Subcutaneous adipose tissue (tissue), 4 donors: Measurements from ENCODE around the gene DUSP22. TPM values are rescaled to one million over a fixed set of nuclear protein-coding genes. Genes with fewer than 3 reads are reported as not detected.

Experiments used
- total RNA-seq, 4 donors: library from RNA; depleted of rRNA; stranded (reverse); fragments of >200 nt; gene quantifications; one replicate each; pipeline ENCODE4 v1.1.0, GENCODE V29; 2016
- TF ChIP-seq, protein P1 (sequence below): fragments of 450-650 bp; IDR thresholded peaks from one replicate; pipeline ENCODE4 v1.5.1; 2016; ENCODE audit warnings: low read depth, mild to moderate bottlenecking, control low read depth, antibody characterized with exemption, moderate library complexity

DUSP22 gene
- total RNA-seq, 4 donors from 2014 or later = 54.0 to 88.9 (median 64.9) TPM

DNA sequence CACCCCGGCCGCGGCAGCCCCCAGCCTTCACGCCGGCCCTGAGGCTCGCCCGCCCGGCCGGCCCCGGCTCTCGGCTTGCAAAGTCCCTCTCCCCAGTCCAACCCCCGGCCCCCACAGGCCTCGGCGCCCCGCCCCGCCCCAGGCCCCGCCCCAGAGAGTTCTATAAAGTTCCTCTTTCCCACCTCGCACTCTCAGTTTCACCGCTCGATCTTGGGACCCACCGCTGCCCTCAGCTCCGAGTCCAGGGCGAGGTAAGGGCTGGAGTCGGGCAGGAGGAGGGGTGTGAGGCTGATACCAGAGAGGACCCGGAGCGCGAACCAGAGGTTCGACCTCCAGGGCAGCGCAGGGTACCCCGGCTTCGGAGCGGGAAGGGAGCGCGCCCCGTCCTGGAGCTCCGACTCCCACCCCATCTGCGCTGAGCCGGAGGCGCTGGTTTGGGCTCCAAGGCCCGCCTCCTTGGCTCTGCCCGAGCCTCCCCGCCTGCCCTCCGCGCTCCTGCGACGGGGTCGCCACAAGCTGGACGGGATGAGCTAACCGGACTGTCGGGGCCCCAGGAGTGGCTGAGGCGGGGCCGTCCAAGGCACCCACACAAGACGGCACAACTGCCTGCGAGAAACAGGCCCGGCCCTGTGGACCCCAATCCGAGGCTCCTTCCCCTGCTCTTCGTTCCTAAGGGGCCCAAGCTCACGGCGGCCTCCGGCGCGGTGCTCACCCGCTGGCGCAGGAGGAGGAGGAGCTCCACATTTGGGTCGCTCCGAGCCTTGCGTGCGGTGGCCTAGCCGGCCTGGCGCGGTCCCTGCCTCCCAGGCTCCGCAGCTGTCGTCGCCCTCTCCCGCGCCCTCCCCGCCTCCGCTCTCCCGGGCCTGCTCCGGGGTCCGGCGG lies 99.5 kb downstream of the DUSP22 start, which contains the start of gene IRF4:
Gene IRF4 (plus strand): TSS at position 194 of the 882 bp plus-strand sequence. CDS start 1,401 bp downstream, outside the sequence.
- TF ChIP-seq, protein P1, sequence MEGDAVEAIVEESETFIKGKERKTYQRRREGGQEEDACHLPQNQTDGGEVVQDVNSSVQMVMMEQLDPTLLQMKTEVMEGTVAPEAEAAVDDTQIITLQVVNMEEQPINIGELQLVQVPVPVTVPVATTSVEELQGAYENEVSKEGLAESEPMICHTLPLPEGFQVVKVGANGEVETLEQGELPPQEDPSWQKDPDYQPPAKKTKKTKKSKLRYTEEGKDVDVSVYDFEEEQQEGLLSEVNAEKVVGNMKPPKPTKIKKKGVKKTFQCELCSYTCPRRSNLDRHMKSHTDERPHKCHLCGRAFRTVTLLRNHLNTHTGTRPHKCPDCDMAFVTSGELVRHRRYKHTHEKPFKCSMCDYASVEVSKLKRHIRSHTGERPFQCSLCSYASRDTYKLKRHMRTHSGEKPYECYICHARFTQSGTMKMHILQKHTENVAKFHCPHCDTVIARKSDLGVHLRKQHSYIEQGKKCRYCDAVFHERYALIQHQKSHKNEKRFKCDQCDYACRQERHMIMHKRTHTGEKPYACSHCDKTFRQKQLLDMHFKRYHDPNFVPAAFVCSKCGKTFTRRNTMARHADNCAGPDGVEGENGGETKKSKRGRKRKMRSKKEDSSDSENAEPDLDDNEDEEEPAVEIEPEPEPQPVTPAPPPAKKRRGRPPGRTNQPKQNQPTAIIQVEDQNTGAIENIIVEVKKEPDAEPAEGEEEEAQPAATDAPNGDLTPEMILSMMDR = no peak

DNA sequence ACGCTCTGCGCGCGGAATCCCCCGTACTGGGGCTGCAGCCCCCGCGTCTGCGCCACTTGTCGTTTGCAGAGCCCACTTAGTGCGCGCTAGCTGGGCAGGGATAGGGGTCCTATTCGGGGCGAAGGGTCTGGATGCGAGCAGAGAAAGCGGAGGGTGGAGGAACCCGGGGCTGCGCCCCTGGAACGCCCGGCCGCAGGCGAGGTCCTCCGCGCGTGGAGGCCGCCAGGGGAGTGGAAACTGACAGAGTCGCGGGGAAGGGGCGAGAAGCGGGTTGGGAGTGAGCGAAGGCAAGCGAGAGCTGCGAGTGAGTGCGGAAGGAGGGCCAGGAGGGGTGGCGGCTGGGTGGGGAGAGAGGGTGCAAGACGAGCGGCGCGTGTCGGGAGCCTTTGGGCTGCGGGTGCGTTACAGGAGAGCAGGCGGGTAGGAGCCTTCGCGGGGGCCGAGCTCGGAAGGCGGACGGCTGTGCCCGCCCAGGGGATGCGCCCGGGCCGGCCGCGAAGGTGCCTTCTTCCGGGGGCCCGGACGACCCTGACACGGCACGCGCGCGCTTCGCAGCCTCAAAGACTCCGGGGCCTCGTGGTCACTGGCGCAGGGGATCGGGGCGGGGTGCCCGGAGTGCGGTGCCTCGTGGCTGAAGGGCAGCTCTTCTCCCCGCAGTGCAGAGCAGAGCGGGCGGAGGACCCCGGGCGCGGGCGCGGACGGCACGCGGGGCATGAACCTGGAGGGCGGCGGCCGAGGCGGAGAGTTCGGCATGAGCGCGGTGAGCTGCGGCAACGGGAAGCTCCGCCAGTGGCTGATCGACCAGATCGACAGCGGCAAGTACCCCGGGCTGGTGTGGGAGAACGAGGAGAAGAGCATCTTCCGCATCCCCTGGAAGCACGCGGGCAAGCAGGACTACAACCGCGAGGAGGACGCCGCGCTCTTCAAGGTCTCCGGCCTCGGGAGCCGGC lies 100.4 kb downstream of the DUSP22 start:
- TF ChIP-seq, protein P1 = no peak

DNA sequence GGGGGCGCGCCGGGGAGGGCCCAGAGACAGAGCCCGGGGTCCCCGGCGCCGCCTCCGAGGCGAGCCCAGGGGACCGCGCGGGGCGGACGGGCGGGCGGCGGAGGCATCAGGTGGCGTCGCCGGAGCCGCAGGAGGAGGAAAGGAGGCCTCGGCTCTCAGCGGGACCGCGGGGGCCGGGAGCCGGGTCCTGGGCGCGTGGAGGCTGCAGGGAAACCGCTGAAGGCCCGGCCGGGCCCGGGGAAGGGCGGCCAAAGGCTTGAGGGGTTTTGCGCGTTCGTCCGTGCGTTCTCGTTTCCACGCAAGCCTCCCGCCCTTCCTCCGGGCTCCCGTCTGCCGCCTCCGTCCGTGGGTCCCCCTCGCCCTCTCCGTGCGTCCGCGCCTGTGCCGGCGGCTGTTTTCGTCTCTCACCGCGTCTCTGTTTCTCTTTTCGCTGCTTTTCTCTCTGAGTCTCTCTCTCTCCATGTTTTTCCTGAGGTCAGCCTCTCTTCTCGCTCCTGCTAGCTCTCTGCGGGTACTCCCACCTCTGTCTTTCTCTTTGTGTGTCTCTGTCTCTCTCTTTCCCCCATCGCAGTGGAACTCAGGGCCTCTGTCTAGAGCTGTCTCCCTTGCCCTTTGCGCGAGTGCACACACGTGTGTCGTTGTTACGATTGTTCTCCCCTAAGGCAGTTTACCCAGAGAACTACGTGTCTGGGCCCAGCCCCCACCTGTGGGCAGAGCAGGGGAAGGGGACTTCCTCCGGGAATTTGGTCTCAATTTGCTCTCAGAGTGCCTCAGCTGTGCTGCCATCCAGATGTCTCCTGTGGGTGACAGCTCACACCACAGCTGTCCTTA lies 101.3 kb downstream of the DUSP22 start:
- TF ChIP-seq, protein P1 = no peak

DNA sequence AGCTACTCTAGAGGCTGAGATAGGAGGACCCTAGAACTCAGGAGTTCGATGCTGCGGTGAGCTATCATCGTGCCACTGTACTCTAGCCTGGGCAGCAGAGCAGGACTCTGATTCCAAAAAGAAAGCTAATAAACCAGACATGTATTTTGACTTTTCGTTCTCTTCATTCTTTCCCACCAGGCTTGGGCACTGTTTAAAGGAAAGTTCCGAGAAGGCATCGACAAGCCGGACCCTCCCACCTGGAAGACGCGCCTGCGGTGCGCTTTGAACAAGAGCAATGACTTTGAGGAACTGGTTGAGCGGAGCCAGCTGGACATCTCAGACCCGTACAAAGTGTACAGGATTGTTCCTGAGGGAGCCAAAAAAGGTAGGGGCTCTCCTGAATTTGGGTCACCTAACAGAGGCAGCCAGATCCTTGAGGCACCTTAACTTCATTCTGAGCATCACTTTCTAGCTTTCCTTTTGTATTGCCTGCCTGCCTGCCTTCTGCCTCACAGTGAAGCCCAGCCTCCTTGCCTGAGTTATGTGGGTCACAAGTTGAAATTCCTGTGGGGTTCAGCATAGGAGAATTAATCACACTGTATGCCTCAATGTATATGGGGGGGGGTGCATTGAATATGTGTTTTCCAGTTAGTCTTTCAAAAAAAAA lies 102.5 kb downstream of the DUSP22 start:
- TF ChIP-seq, protein P1 = no peak

DNA sequence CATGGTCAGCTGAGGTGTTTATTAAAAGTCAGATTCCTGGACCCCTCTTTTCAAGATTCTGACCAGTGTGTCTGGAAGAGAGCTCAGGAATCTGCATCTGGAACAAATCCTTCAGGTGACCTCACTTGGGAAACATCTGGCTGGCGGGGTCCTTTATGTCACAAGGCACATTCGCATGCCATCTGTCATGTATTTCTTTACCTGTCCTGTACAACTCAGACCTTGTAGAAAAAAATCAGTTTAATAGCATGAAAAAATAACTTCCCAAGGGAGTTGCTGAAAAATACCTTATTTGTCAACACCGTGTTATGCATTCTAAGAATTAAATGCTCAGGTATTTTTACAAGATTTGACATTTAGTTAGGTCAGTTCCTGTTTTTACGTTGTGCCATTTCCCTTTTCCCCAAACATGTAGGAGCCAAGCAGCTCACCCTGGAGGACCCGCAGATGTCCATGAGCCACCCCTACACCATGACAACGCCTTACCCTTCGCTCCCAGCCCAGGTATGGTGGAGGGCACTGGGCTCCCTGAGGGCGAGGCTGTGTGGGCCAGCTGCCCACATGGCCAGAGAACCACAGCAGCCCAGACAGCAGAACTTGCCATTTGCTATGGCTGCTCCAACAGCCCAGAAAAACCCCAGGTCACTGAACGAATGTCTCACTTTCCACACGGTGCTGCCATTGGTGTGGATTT lies 103.3 kb downstream of the DUSP22 start:
- TF ChIP-seq, protein P1 = no peak

DNA sequence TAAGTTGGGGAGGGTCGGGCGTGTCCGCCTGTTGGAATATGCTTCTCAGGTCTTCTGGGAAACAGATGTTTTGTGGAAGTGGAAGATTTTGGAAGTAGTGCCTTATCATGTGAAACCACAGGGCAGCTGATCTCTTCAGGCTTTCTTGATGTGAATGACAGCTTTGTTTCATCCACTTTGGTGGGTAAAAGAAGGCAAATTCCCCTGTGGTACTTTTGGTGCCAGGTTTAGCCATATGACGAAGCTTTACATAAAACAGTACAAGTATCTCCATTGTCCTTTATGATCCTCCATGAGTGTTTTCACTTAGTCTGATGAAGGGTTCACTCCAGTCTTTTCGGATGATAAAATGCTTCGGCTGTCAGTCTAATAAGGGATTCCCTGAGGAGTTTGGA lies 103.8 kb downstream of the DUSP22 start:
- TF ChIP-seq, protein P1 = no peak
